Ovary (tissue), 9 donors: Measurements from ENCODE around the gene NT5C2. TPM values are rescaled to one million over a fixed set of nuclear protein-coding genes. Genes with fewer than 3 reads are reported as not detected.

ENCODE experiments used
- DNase-seq, 5 donors: peaks; one replicate each; pipeline ENCODE4 v3.0.0-alpha.2; 2019 to 2020
- H3K27ac ChIP-seq, 2 donors: fragments of 200-600 bp; one replicate each; pipeline versions ENCODE4 v1.5.1 to v1.8.0; 2019 to 2022
- H3K27me3 ChIP-seq: fragments of 200-600 bp; one replicate; pipeline ENCODE4 v1.8.0; 2022
- H3K36me3 ChIP-seq: fragments of 200-600 bp; sonication (generic); one replicate; pipeline ENCODE4 v1.5.1; 2019
- H3K4me1 ChIP-seq: one replicate; pipeline ENCODE4 v1.8.1; 2013; ENCODE audit warnings: mild to moderate bottlenecking, moderate library complexity; ENCODE audit not compliant: insufficient read depth
- H3K4me3 ChIP-seq: fragments of 200-600 bp; sonication (generic); one replicate; pipeline ENCODE4 v1.5.1; 2017
- H3K9me3 ChIP-seq, 2 donors: fragments of 200-600 bp in 1 of 2; sonication (generic) in 1 of 2; one replicate each; pipeline versions ENCODE4 v1.5.1 to v1.8.1; 2013 to 2019; ENCODE audit warnings: mild to moderate bottlenecking in 1 of 2, moderate library complexity in 1 of 2
- EP300 ChIP-seq: sonication (generic); formaldehyde crosslinking; IDR thresholded peaks from one replicate; pipeline ENCODE4 v1.6.1; 2017; ENCODE audit warnings: antibody characterized with exemption
- POLR2A ChIP-seq: fragments of 450-650 bp; IDR thresholded peaks from one replicate; pipeline ENCODE4 v1.6.1; 2017; ENCODE audit warnings: antibody characterized with exemption, mild to moderate bottlenecking, moderate library complexity
- WGBS, 3 donors: extraction: QIAGEN DNeasy Blood & Tissue Kit in 1 of 3; methylation state at CpG; one replicate each; pipeline versions ENCODE4 v1.1.5 to v1.1.7; 2013 to 2017; 5-methylcytosine and 5-hydroxymethylcytosine counted together
- intact Hi-C, 4 donors: fragments of 100-400 bp; cut with DNase I; formaldehyde crosslinking; loops; one replicate each; pipeline versions ENCODE4 v1.11.0 to v1.15.1; 2022 to 2023
- polyA plus RNA-seq, 2 donors: library from polyadenylated mRNA; stranded (reverse); fragments of 200-250 nt in 1 of 2; fragments of 350-450 nt in 1 of 2; fragmentation: Illumina TruSeq in 1 of 2; extraction: RNeasy Lipid Tissue Mini Kit (QIAGEN cat#74804) in 1 of 2; gene quantifications; one replicate each; pipeline ENCODE4 v1.2.3, GENCODE V29; 2013 to 2014
- total RNA-seq, 7 donors: library from RNA; depleted of rRNA in 2 of 7; stranded (reverse); fragments of >200 nt in 2 of 7; fragmentation: NEBNext Ultra II Directional in 3 of 7; extraction: Animal tissue kit (Norgen Biotek cat#: 25700) in 3 of 7; gene quantifications; one replicate each; pipeline versions ENCODE4 v1.1.0 to v1.2.4, GENCODE V29; 2016 to 2023
- TF ChIP-seq, protein P1 (sequence below), 3 donors: fragments of 450-650 bp in 2 of 3; fragments of 200-600 bp in 1 of 3; IDR thresholded peaks; one replicate each; pipeline versions ENCODE4 v1.5.1 to v1.8.0; 2016 to 2022; ENCODE audit warnings: antibody characterized with exemption in 3 of 3, mild to moderate bottlenecking in 1 of 3
- donor health status: DM: no; HTN: no; CAD: no; lungs with moderate emphysema.
- donor health status: DM: no; HTN: no; CAD: no.
- donor health status: Bipolar disorder and iron deficiency.
- donor health status: DM: yes; HTN: yes; CAD: no.
- donor health status: DM: no; HTN: no; CAD: no.
- donor health status: DM: yes; HTN: yes; CAD: no.

Gene NT5C2
- total and polyA plus RNA-seq, 9 donors, result 49.1 to 92.3 (median 62.0) TPM

DNA sequence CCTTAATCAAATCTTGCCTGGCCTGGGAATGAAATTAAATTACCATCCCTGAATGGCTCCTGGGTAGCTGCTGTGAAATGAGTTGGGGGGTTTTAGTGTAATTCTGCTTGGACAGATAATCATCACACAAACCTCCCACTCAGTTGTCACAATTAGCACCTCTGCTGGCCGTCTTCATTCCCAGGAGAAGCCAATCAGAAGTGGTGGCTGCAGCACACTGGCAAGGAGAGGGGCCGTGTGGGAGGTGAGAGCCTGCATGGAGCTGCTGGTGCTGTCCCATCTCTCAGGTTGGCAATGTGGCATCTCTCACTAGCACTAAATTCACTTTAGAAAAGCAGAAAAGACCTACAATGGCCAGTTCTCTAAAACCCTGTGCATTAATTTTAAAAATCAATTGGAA, 92.5 kb downstream of the NT5C2 start:
- TF ChIP-seq, protein P1, sequence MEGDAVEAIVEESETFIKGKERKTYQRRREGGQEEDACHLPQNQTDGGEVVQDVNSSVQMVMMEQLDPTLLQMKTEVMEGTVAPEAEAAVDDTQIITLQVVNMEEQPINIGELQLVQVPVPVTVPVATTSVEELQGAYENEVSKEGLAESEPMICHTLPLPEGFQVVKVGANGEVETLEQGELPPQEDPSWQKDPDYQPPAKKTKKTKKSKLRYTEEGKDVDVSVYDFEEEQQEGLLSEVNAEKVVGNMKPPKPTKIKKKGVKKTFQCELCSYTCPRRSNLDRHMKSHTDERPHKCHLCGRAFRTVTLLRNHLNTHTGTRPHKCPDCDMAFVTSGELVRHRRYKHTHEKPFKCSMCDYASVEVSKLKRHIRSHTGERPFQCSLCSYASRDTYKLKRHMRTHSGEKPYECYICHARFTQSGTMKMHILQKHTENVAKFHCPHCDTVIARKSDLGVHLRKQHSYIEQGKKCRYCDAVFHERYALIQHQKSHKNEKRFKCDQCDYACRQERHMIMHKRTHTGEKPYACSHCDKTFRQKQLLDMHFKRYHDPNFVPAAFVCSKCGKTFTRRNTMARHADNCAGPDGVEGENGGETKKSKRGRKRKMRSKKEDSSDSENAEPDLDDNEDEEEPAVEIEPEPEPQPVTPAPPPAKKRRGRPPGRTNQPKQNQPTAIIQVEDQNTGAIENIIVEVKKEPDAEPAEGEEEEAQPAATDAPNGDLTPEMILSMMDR (IDR thresholded peaks at IDR 0.05), result no peak
- TF ChIP-seq POLR2A (no peak), EP300 (no peak)
- Histone ChIP-seq H3K4me1 (no peaks in the 10 kb centered on the region), H3K4me3 (no peak overlapping the region), H3K27ac (no peak overlapping the region), H3K36me3 (no peaks in the 10 kb centered on the region), H3K9me3 (no peaks in the 10 kb centered on the region), H3K27me3 (no peaks in the 10 kb centered on the region)
- 77 to 84% (median 81%) methylated on average over 2 of the region's 2 CpGs for WGBS, 3 donors
- no peak for DNase-seq
- intact Hi-C loops, result no loop called here

DNA sequence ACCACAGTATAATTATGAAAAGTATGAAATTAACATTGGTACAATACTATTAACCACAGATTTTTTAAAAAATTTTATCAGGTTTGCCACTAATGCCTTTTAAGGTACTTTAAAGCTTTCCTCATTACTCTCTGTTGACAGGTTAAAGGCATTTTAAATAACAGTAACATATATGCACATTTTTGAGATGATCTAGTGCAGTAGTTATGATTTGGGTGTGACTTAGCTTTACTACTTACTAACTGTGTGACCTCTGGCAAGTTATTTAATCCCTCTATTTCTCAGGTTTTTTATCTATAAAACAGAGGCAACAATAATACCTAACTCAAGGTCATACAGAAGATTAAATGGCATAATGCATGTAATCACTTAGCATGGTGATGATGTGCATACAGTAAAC, 94.8 kb downstream of the NT5C2 start:
- H3K27me3 ChIP-seq, result no peaks in the 10 kb centered on the region

DNA sequence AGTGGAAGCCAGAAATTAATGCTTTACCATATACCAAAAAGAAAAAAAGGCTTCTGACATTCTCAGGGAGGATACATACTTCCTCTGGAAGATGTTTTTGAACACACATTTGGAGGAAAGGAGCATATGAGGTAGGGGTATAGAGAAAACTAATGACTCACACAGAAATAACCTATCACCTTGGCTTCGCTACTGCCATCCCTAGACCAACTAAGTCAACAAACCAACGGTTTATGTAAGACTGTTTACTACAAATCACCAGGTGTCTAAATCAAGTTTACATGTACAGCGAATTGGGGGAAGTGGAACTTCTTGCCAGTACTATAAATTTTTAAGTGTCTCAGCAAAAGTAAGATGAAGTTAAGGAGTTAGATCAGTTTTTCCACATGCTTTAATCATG, 96.9 kb downstream of the NT5C2 start:
- intact Hi-C loops, result loop anchor here in 1 of 4 donors (5.0 kb wide), 1 partner anchor 946 kb away; no protein-coding TSS in a partner anchor
- H3K36me3 ChIP-seq, result no peaks in the 10 kb centered on the region
- H3K9me3 ChIP-seq, result no peaks in the 10 kb centered on the region
- 67 to 72% (median 71%) methylated on average over 3 of the region's 3 CpGs for WGBS, 3 donors
- TF ChIP-seq, protein P1 (IDR thresholded peaks at IDR 0.05), result no peak
- TF ChIP-seq EP300, result no peak
- TF ChIP-seq POLR2A, result no peak
- no peaks in the 10 kb centered on the region for H3K27me3 ChIP-seq
- DNase-seq, result no peak
- H3K4me1 ChIP-seq, result no peaks in the 10 kb centered on the region
- H3K27ac ChIP-seq, result no peak overlapping the region
- no peak overlapping the region for H3K4me3 ChIP-seq

More for the DNA sequence above, 94.8 kb downstream of the NT5C2 start:
- no peak for TF ChIP-seq EP300
- TF ChIP-seq, protein P1 (IDR thresholded peaks at IDR 0.05), result no peak
- no peak for TF ChIP-seq POLR2A
- no peak for DNase-seq
- no peaks in the 10 kb centered on the region for H3K4me1 ChIP-seq
- no peak overlapping the region for H3K4me3 ChIP-seq
- intact Hi-C loops, result loop anchor here in 1 of 4 donors (5.0 kb wide), 1 partner anchor 944 kb away; no protein-coding TSS in a partner anchor
- no peaks in the 10 kb centered on the region for H3K36me3 ChIP-seq
- H3K27ac ChIP-seq, result no peak overlapping the region
- no peaks in the 10 kb centered on the region for H3K9me3 ChIP-seq

DNA sequence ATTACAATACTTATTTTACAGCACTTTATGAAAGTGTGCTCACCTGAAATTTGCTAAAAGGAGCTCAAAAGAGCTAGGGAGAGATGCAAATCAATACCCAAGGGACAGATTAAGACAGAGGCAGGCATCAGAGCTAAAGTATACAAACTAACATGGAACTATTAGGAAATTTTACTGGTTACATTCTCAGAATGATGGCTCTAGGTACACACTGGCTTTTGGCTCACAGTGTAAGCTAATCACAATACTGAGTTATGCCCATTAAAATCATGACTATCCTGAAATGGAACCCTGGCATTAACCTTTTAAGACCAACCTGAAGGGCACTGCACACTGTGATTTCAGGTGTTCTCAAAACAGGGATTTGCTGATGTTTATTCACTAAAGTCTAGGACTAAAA, 98.1 kb downstream of the NT5C2 start:
- Histone ChIP-seq H3K27me3 (no peaks in the 10 kb centered on the region), H3K36me3 (no peaks in the 10 kb centered on the region), H3K9me3 (no peaks in the 10 kb centered on the region), H3K4me3 (no peak overlapping the region), H3K4me1 (no peaks in the 10 kb centered on the region), H3K27ac (no peak overlapping the region)
- DNase-seq, result no peak
- TF ChIP-seq EP300 (no peak), POLR2A (no peak)
- TF ChIP-seq, protein P1 (IDR thresholded peaks at IDR 0.05), result no peak
- intact Hi-C loops, result loop anchor here in 1 of 4 donors (5.0 kb wide), 1 partner anchor 947 kb away; no protein-coding TSS in a partner anchor
